ENCODE results near the gene DNAH7.

DNA sequence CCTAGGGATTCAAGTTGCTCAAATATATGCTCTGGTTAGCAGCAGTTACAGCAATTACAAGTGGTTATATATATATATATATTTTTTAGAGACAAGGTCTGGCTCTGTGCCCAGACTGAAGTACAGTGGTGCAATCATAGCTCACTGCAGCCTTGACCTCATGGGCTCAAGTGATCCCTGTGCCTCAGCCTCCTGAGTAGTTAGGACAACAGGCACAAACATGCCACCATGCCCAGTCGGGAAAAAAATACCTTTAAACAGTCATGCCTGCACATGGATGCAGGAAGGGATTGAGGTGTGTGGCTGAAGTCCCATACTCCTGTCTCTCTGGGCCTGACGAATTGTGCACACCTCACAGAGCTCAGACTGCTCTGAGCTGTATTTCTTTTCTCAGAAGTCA lies 19.6 kb upstream of the DNAH7 start:
- TF ChIP-seq GATA2 (IDR thresholded peaks at IDR 0.05; ENCODE audit: low read depth, low read length), result no peak
- TF ChIP-seq GATA3 (IDR thresholded peaks at IDR 0.05; ENCODE audit: low read depth, low read length), result no peak
